Measurements from ENCODE around the gene ALKBH5. TPM values are rescaled to one million over a fixed set of nuclear protein-coding genes. Genes with fewer than 3 reads are reported as not detected.

The ALKBH5 gene
- total and polyA plus RNA-seq, 2 experiments from 2014 or later, result 81.9 to 161 TPM

GRCh38 chr17:18257982-18258355 lies 74.3 kb downstream of the ALKBH5 start:
- Histone ChIP-seq H3K27me3 (replicated peaks; ENCODE audit: insufficient read depth) (no peaks in the 10 kb centered on the region), H3K9me2 (ENCODE audit: insufficient read depth) (no peaks in the 10 kb centered on the region), H3K79me2 (ENCODE audit: insufficient read depth) (peaks cover 53% of the 10 kb centered on the region), H3K36me3 (ENCODE audit: low read depth) (peaks cover 23% of the 10 kb centered on the region), H4K20me1 (ENCODE audit: insufficient read depth) (no peaks in the 10 kb centered on the region), H3F3A (ENCODE audit: insufficient read depth) (0 out of 2 replicates have a peak, but pooled peaks cover 6% of the 10 kb centered on the region), H2AFZ (peak overlapping the region; percentile 88), H3K4me3 (peak overlapping the region; percentile 97), H3K4me1 (ENCODE audit: insufficient read depth) (peaks cover 26% of the 10 kb centered on the region), H3K9me3 (ENCODE audit: low read depth) (no peaks in the 10 kb centered on the region), H3K9ac (peak overlapping the region; percentile 98), H3K4me2 (ENCODE audit: unreplicated experiment) (peak overlapping the region; percentile 86), H3K27ac (peak overlapping the region; percentile 96)
- WGBS, 2 experiments (ENCODE audit: low coverage in 1 of 2, low lambda C conversion rate in 2 of 2, missing lambda C conversion rate in 2 of 2), result 0 to 1% methylated on average over 10 to 14 of the region's 16 CpGs
- in situ Hi-C loops (cut with MboI), result no loop called here
- TF ChIP-seq EZH2phosphoT487 (IDR thresholded peaks at IDR 0.05; ENCODE audit: insufficient read depth, low read depth) (no peak), EZH2 (IDR thresholded peaks at IDR 0.05; ENCODE audit: insufficient read depth, poor library complexity, severe bottlenecking) (no peak)
- peak; percentile 94 for DNase-seq

GRCh38 chr17:18258356-18259038 lies 74.9 kb downstream of the ALKBH5 start, which contains the start of gene FLII:
TSS of gene FLII (minus strand) at chr17:18258738. CDS start at chr17:18258690, 48 bp downstream.
- peak within 1 kb of the TSS; percentile 88 for H2AFZ ChIP-seq
- H3K9ac ChIP-seq, result peak within 1 kb of the TSS; percentile 98
- H3K79me2 ChIP-seq (ENCODE audit: insufficient read depth), result peaks cover 49% of the 10 kb centered on the region
- H3K4me2 ChIP-seq (ENCODE audit: unreplicated experiment), result peak within 1 kb of the TSS; percentile 86
- peak within 1 kb of the TSS; percentile 97 for H3K4me3 ChIP-seq
- H3F3A ChIP-seq (ENCODE audit: insufficient read depth), result 0 out of 2 replicates have a peak, but pooled peaks cover 6% of the 10 kb centered on the region
- peaks cover 26% of the 10 kb centered on the region for H3K4me1 ChIP-seq (ENCODE audit: insufficient read depth)
- TF ChIP-seq EZH2phosphoT487 (IDR thresholded peaks at IDR 0.05; ENCODE audit: insufficient read depth, low read depth) (no peak), EZH2 (IDR thresholded peaks at IDR 0.05; ENCODE audit: insufficient read depth, poor library complexity, severe bottlenecking) (no peak)
- no peaks in the 10 kb centered on the region for H3K9me3 ChIP-seq (ENCODE audit: low read depth)
- peak; percentile 83 for DNase-seq
- peaks cover 18% of the 10 kb centered on the region for H3K36me3 ChIP-seq (ENCODE audit: low read depth)
- H3K9me2 ChIP-seq (ENCODE audit: insufficient read depth), result no peaks in the 10 kb centered on the region
- no peaks in the 10 kb centered on the region for H4K20me1 ChIP-seq (ENCODE audit: insufficient read depth)
- H3K27me3 ChIP-seq (replicated peaks; ENCODE audit: insufficient read depth), result no peaks in the 10 kb centered on the region
- WGBS, 2 experiments (ENCODE audit: low coverage in 1 of 2, low lambda C conversion rate in 2 of 2, missing lambda C conversion rate in 2 of 2), result 2 to 5% methylated on average over 35 to 48 of the region's 71 CpGs
- H3K27ac ChIP-seq, result peak within 1 kb of the TSS; percentile 96
- in situ Hi-C loops (cut with MboI), result no loop called here

Other genes with a start within 250 kb of the ALKBH5 start
- 31.0 and 50.2 TPM in 2 replicates for gene TOM1L2, start 211.4 kb upstream of the ALKBH5 start, total RNA-seq (2014; rRNA removed; shearing (Covaris generic))
- 25.5 and 27.3 TPM in 2 replicates for gene TOM1L2, start 211.4 kb upstream of the ALKBH5 start, polyA plus RNA-seq (2016; fragmentation: Nextera tagmentation; extraction: Ambion mirVana)
- gene DRC3, start 211.0 kb upstream of the ALKBH5 start, total RNA-seq (2014; rRNA removed; shearing (Covaris generic)), result 1.0 and 3.6 TPM in 2 replicates
- gene DRC3, start 211.0 kb upstream of the ALKBH5 start, polyA plus RNA-seq (2016; fragmentation: Nextera tagmentation; extraction: Ambion mirVana), result 2.2 and 3.2 TPM in 2 replicates
- 17.0 and 37.6 TPM in 2 replicates for gene ATPAF2, start 144.7 kb upstream of the ALKBH5 start, total RNA-seq (2014; rRNA removed; shearing (Covaris generic))
- 21.9 and 22.3 TPM in 2 replicates for gene ATPAF2, start 144.7 kb upstream of the ALKBH5 start, polyA plus RNA-seq (2016; fragmentation: Nextera tagmentation; extraction: Ambion mirVana)
- gene GID4, start 144.4 kb upstream of the ALKBH5 start, total RNA-seq (2014; rRNA removed; shearing (Covaris generic)), result 8.0 and 10.2 TPM in 2 replicates
- 7.2 and 7.3 TPM in 2 replicates for gene GID4, start 144.4 kb upstream of the ALKBH5 start, polyA plus RNA-seq (2016; fragmentation: Nextera tagmentation; extraction: Ambion mirVana)
- gene DRG2, start 95.9 kb upstream of the ALKBH5 start, total RNA-seq (2014; rRNA removed; shearing (Covaris generic)), result 51.0 and 53.4 TPM in 2 replicates
- gene DRG2, start 95.9 kb upstream of the ALKBH5 start, polyA plus RNA-seq (2016; fragmentation: Nextera tagmentation; extraction: Ambion mirVana), result 34.6 and 36.7 TPM in 2 replicates
- 0.25 and 0.54 TPM in 2 replicates for gene MYO15A, start 75.1 kb upstream of the ALKBH5 start, total RNA-seq (2014; rRNA removed; shearing (Covaris generic))
- 0.70 and 0.90 TPM in 2 replicates for gene MYO15A, start 75.1 kb upstream of the ALKBH5 start, polyA plus RNA-seq (2016; fragmentation: Nextera tagmentation; extraction: Ambion mirVana)
- 37.3 and 40.3 TPM in 2 replicates for gene LLGL1, start 41.8 kb downstream of the ALKBH5 start, total RNA-seq (2014; rRNA removed; shearing (Covaris generic))
- 3.4 and 3.5 TPM in 2 replicates for gene LLGL1, start 41.8 kb downstream of the ALKBH5 start, polyA plus RNA-seq (2016; fragmentation: Nextera tagmentation; extraction: Ambion mirVana)
- 250 and 306 TPM in 2 replicates for gene FLII, start 74.9 kb downstream of the ALKBH5 start, total RNA-seq (2014; rRNA removed; shearing (Covaris generic))
- gene FLII, start 74.9 kb downstream of the ALKBH5 start, polyA plus RNA-seq (2016; fragmentation: Nextera tagmentation; extraction: Ambion mirVana), result 187 TPM in 2 replicates
- 13.8 and 26.4 TPM in 2 replicates for gene MIEF2, start 76.8 kb downstream of the ALKBH5 start, total RNA-seq (2014; rRNA removed; shearing (Covaris generic))
- 8.8 and 10.0 TPM in 2 replicates for gene MIEF2, start 76.8 kb downstream of the ALKBH5 start, polyA plus RNA-seq (2016; fragmentation: Nextera tagmentation; extraction: Ambion mirVana)
- gene TOP3A, start 131.2 kb downstream of the ALKBH5 start, total RNA-seq (2014; rRNA removed; shearing (Covaris generic)), result 23.5 and 47.1 TPM in 2 replicates
- gene TOP3A, start 131.2 kb downstream of the ALKBH5 start, polyA plus RNA-seq (2016; fragmentation: Nextera tagmentation; extraction: Ambion mirVana), result 12.2 and 14.1 TPM in 2 replicates
- gene SMCR8, start 131.5 kb downstream of the ALKBH5 start, total RNA-seq (2014; rRNA removed; shearing (Covaris generic)), result 10.5 and 15.0 TPM in 2 replicates
- gene SMCR8, start 131.5 kb downstream of the ALKBH5 start, polyA plus RNA-seq (2016; fragmentation: Nextera tagmentation; extraction: Ambion mirVana), result 2.2 and 2.5 TPM in 2 replicates
- 1.8 and 3.5 TPM in 2 replicates for gene SHMT1, start 179.7 kb downstream of the ALKBH5 start, total RNA-seq (2014; rRNA removed; shearing (Covaris generic))
- 5.1 and 5.9 TPM in 2 replicates for gene SHMT1, start 179.7 kb downstream of the ALKBH5 start, polyA plus RNA-seq (2016; fragmentation: Nextera tagmentation; extraction: Ambion mirVana)
- not detected in 2 replicates for gene EVPLL, start 193.9 kb downstream of the ALKBH5 start, total RNA-seq (2014; rRNA removed; shearing (Covaris generic))
- gene EVPLL, start 193.9 kb downstream of the ALKBH5 start, polyA plus RNA-seq (2016; fragmentation: Nextera tagmentation; extraction: Ambion mirVana), result not detected in 2 replicates

All from GM23248 (cell line).